Smooth muscle cell (in vitro differentiated cells): ENCODE results near the gene PDZD11. TPM values are rescaled to one million over a fixed set of nuclear protein-coding genes. Genes with fewer than 3 reads are reported as not detected.
"Not testable (repeated sequence)": the region's sequence is repeated elsewhere in the genome, so short reads cannot be mapped to it uniquely, and the experiment has no call there.

Experiments used
- DNase-seq: peaks from one replicate; lab custom pipeline; 2025; ENCODE audit not compliant: unreplicated experiment; lab: John Stamatoyannopoulos, UW
- H2AFZ ChIP-seq: fragments of 200-600 bp; sonication (generic); 2 replicates; pipeline ENCODE4 v1.6.0; 2016; ENCODE audit warnings: antibody characterized with exemption, low read depth, mild to moderate bottlenecking
- H3F3A ChIP-seq: fragments of 200-600 bp; sonication (generic); 2 replicates; pipeline ENCODE4 v1.6.0; 2017; ENCODE audit warnings: antibody characterized with exemption, low read depth
- H3K27ac ChIP-seq: fragments of 200-600 bp; sonication (generic); 2 replicates; pipeline ENCODE4 v1.5.1; 2016; ENCODE audit warnings: low read depth, mild to moderate bottlenecking
- H3K27me3 ChIP-seq: fragments of 200-600 bp; sonication (generic); 2 replicates; pipeline ENCODE4 v1.6.1; 2016; ENCODE audit warnings: low read depth, mild to moderate bottlenecking
- H3K36me3 ChIP-seq: fragments of 200-600 bp; sonication (generic); 2 replicates; pipeline ENCODE4 v1.5.1; 2016; ENCODE audit warnings: low read depth
- H3K4me1 ChIP-seq: fragments of 200-600 bp; sonication (generic); 2 replicates; pipeline ENCODE4 v1.5.1; 2016; ENCODE audit warnings: low read depth
- H3K4me2 ChIP-seq: fragments of 200-600 bp; sonication (generic); 2 replicates; pipeline ENCODE4 v1.6.0; 2016; ENCODE audit warnings: mild to moderate bottlenecking
- H3K4me3 ChIP-seq: fragments of 200-600 bp; sonication (generic); 2 replicates; pipeline ENCODE4 v1.5.1; 2016; ENCODE audit warnings: mild to moderate bottlenecking
- H3K79me2 ChIP-seq: fragments of 200-600 bp; sonication (generic); 2 replicates; pipeline ENCODE4 v1.6.0; 2016; ENCODE audit warnings: low read depth, mild to moderate bottlenecking
- H3K9ac ChIP-seq: fragments of 200-600 bp; sonication (generic); 2 replicates; pipeline ENCODE4 v1.6.0; 2016; ENCODE audit warnings: low read depth
- H3K9me3 ChIP-seq: fragments of 200-600 bp; sonication (generic); replicated peaks from 2 replicates; pipeline ENCODE4 v1.5.1; 2016; ENCODE audit warnings: low read depth
- H4K20me1 ChIP-seq: fragments of 200-600 bp; sonication (generic); 2 replicates; pipeline ENCODE4 v1.6.0; 2016; ENCODE audit warnings: low read depth
- CTCF ChIP-seq: fragments of 200-600 bp; sonication (generic); IDR thresholded peaks from 2 replicates; pipeline ENCODE4 v1.5.1; 2017; ENCODE audit warnings: borderline replicate concordance, mild to moderate bottlenecking, antibody characterized with exemption; ENCODE audit not compliant: insufficient read depth, poor library complexity, severe bottlenecking
- WGBS: methylation state at CpG from one replicate; pipeline ENCODE4 v1.1.7; 2016; ENCODE audit warnings: low lambda C conversion rate; 5-methylcytosine and 5-hydroxymethylcytosine counted together
- polyA plus RNA-seq: library from polyadenylated mRNA; unstranded; fragments of >200 nt; fragmentation: Nextera tagmentation; extraction: Ambion mirVana; gene quantifications from 2 replicates; pipeline ENCODE4 v1.2.1, GENCODE V29; 2016
- total RNA-seq: library from RNA; depleted of rRNA; stranded (reverse); fragments of >200 nt; gene quantifications from 2 replicates; pipeline ENCODE4 v1.2.3, GENCODE V29; 2014

The PDZD11 gene
- total and polyA plus RNA-seq, 2 experiments from 2014 or later = 63.1 to 69.7 TPM

- Histone ChIP-seq H2AFZ (no peak overlapping the region), H3K4me2 (no peak overlapping the region), H3K4me1 (no peaks in the 10 kb centered on the region), H3F3A (no peaks in the 10 kb centered on the region), H3K36me3 (no peaks in the 10 kb centered on the region), H3K27ac (no peak overlapping the region), H3K4me3 (no peak overlapping the region), H3K9ac (no peak overlapping the region), H4K20me1 (no peaks in the 10 kb centered on the region), H3K9me3 (no peaks in the 10 kb centered on the region), H3K79me2 (no peaks in the 10 kb centered on the region), H3K27me3 (no peaks in the 10 kb centered on the region)
- no peak for DNase-seq
- TF ChIP-seq CTCF = no peak
- WGBS = 70% methylated on average over 1 of the region's 1 CpG
Observed at GRCh38 chrX:70331161-70331560, 41.4 kb upstream of the PDZD11 start.

- Histone ChIP-seq H3K9ac (no peak overlapping the region), H3K4me3 (no peak overlapping the region), H3K36me3 (no peaks in the 10 kb centered on the region), H3F3A (no peaks in the 10 kb centered on the region), H3K27me3 (no peaks in the 10 kb centered on the region), H3K4me2 (no peak overlapping the region), H3K79me2 (no peaks in the 10 kb centered on the region), H3K4me1 (no peaks in the 10 kb centered on the region), H4K20me1 (no peaks in the 10 kb centered on the region), H3K27ac (no peak overlapping the region), H2AFZ (no peak overlapping the region), H3K9me3 (no peaks in the 10 kb centered on the region)
- no peak for DNase-seq
- no peak for TF ChIP-seq CTCF
- 92% methylated on average over 2 of the region's 2 CpGs for WGBS
Observed at GRCh38 chrX:70324326-70324725, 34.6 kb upstream of the PDZD11 start.

GRCh38 chrX:70323628-70324027 lies 33.9 kb upstream of the PDZD11 start:
- not testable (repeated sequence) for H3K4me2 ChIP-seq, H3K4me1 ChIP-seq, H3K36me3 ChIP-seq, H3K4me3 ChIP-seq, DNase-seq, H3K27me3 ChIP-seq, H3K9me3 ChIP-seq, H3K9ac ChIP-seq, H4K20me1 ChIP-seq, H3K27ac ChIP-seq, H2AFZ ChIP-seq, H3F3A ChIP-seq, H3K79me2 ChIP-seq
- 80% methylated on average over 6 of the region's 6 CpGs for WGBS

GRCh38 chrX:70322784-70323183 lies 33.1 kb upstream of the PDZD11 start:
- Histone ChIP-seq H2AFZ (no peak overlapping the region), H3K27ac (no peak overlapping the region), H3K4me2 (no peak overlapping the region), H3K4me1 (no peaks in the 10 kb centered on the region), H3K79me2 (no peaks in the 10 kb centered on the region), H4K20me1 (no peaks in the 10 kb centered on the region), H3K27me3 (no peaks in the 10 kb centered on the region), H3K9me3 (no peaks in the 10 kb centered on the region), H3K4me3 (no peak overlapping the region), H3K36me3 (no peaks in the 10 kb centered on the region), H3F3A (no peaks in the 10 kb centered on the region), H3K9ac (no peak overlapping the region)
- no peak for DNase-seq
- TF ChIP-seq CTCF = no peak
- 95% methylated on average over 4 of the region's 4 CpGs for WGBS
